SU-DHL-6 (cell line): ENCODE results near the gene PRSS50.

Experiments
- H2AFZ ChIP-seq: fragments of 200-600 bp; sonication (generic); 2 replicates; pipeline ENCODE4 v1.6.1; 2014; ENCODE audit warnings: low read depth, mild to moderate bottlenecking, moderate library complexity, mixed read lengths, antibody characterized with exemption, low read length; ENCODE audit not compliant: severe bottlenecking
- H3F3A ChIP-seq: fragments of 200-600 bp; shearing (Covaris generic); 2 replicates; pipeline ENCODE4 v1.6.0; 2016; ENCODE audit warnings: antibody characterized with exemption, mild to moderate bottlenecking; ENCODE audit not compliant: insufficient read depth
- H3K27ac ChIP-seq: fragments of 200-600 bp; sonication (generic); 2 replicates; pipeline ENCODE4 v1.5.1; 2016; ENCODE audit warnings: low read depth, mild to moderate bottlenecking, low read length, moderate library complexity, mixed read lengths
- H3K27me3 ChIP-seq: fragments of 200-600 bp; sonication (generic), shearing (Covaris generic); 2 replicates; pipeline ENCODE4 v1.6.0; 2014; ENCODE audit warnings: mild to moderate bottlenecking, low read length
- H3K36me3 ChIP-seq: fragments of 200-600 bp; sonication (generic); 2 replicates; pipeline ENCODE4 v1.6.1; 2014; ENCODE audit warnings: mild to moderate bottlenecking, low read length, mixed read lengths
- H3K4me2 ChIP-seq: fragments of 300-600, 200-600 bp; shearing (Covaris generic), sonication (generic); 2 replicates; pipeline ENCODE4 v1.6.0; 2014; ENCODE audit warnings: low read length, low read depth, mild to moderate bottlenecking; ENCODE audit not compliant: poor library complexity, severe bottlenecking
- H3K4me3 ChIP-seq: fragments of 200-600 bp; sonication (generic); 2 replicates; pipeline ENCODE4 v1.5.1; 2014; ENCODE audit warnings: antibody characterized with exemption, low read length, mild to moderate bottlenecking, mixed read lengths; ENCODE audit not compliant: insufficient read depth, poor library complexity, severe bottlenecking
- H3K79me2 ChIP-seq: fragments of 200-600 bp; sonication (generic); 2 replicates; pipeline ENCODE4 v1.6.1; 2014; ENCODE audit warnings: mild to moderate bottlenecking, low read length, moderate library complexity; ENCODE audit not compliant: insufficient read depth
- H3K9ac ChIP-seq: fragments of 200-600 bp; sonication (generic); 2 replicates; pipeline ENCODE4 v1.7.0; 2014; ENCODE audit warnings: mild to moderate bottlenecking, low read length
- H3K9me2 ChIP-seq: fragments of 200-600 bp; sonication (generic); replicated peaks from 2 replicates; pipeline ENCODE4 v1.6.1; 2014; ENCODE audit warnings: low read length; ENCODE audit not compliant: insufficient read depth
- H3K9me3 ChIP-seq: fragments of 200-600 bp; sonication (generic); 2 replicates; pipeline ENCODE4 v1.6.1; 2014; ENCODE audit warnings: low read length, mixed read lengths; ENCODE audit not compliant: insufficient read depth
- H4K20me1 ChIP-seq: fragments of 200-600 bp; sonication (generic); 2 replicates; pipeline ENCODE4 v1.6.1; 2014; ENCODE audit warnings: low read depth, mild to moderate bottlenecking, antibody characterized with exemption, low read length, moderate library complexity, mixed read lengths
- EZH2phosphoT487 ChIP-seq: fragments of 200-600 bp; sonication (generic), shearing (Covaris generic); conservative IDR thresholded peaks from 2 replicates; pipeline ENCODE4 v1.6.1; 2018; ENCODE audit warnings: mild to moderate bottlenecking, antibody characterized with exemption, low read length, moderate library complexity, mixed read lengths
- TF ChIP-seq, protein P1 (sequence below): fragments of 200-600 bp; sonication (generic); IDR thresholded peaks from one replicate; pipeline ENCODE4 v1.5.1; 2017; ENCODE audit warnings: antibody characterized with exemption, mild to moderate bottlenecking, low read length, moderate library complexity; ENCODE audit not compliant: insufficient read depth, poor library complexity, severe bottlenecking

Gene PRSS50

DNA sequence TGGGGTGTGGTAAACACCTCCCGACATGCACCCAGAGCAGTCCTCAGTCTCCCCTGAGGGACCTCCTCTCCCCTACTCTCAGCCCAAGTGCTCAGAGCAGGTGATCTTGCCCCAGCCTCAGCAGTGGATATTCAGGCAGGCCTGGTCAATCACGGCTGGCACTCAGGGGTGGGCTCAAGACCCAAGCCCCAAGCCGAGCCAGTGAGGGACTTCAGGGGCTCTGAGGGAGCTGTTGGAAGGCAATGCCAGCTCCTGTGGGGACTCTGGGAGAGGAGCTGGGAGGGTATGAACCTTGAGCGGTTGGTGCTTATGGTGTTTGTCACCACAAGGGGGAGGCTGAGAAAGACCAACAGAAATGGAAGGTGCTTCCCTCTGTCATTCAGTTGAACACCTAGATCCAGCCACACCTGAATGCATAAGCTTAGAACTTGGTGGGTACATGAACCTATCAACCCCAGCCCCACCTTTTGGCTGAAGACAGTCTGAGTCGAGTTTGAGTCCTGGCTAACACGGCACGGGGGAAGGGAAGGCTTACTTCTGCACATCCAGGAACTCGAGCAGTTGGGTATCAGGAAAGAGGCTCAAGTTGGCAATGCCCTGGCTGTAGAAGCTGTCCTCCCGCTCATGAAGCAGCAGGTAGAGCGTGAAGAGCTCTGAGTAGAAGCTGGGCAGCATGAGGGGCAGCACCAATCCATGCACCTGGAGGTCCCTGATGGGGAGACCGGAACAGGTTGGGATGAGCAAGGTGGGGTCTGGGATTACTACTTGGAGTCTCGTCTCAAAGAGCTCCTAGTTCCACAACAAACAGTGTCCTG is 43.4 kb downstream of the PRSS50 start:
- Histone ChIP-seq H3K4me2 (no peak overlapping the region), H3K9ac (no peak overlapping the region), H3K27ac (no peak overlapping the region), H3K36me3 (no peaks in the 10 kb centered on the region), H3K9me2 (no peaks in the 10 kb centered on the region), H4K20me1 (no peaks in the 10 kb centered on the region), H3K79me2 (no peaks in the 10 kb centered on the region), H2AFZ (no peak overlapping the region), H3F3A (no peaks in the 10 kb centered on the region), H3K9me3 (no peaks in the 10 kb centered on the region), H3K27me3 (no peaks in the 10 kb centered on the region), H3K4me3 (no peak overlapping the region)
- no peak for TF ChIP-seq EZH2phosphoT487
- TF ChIP-seq, protein P1, sequence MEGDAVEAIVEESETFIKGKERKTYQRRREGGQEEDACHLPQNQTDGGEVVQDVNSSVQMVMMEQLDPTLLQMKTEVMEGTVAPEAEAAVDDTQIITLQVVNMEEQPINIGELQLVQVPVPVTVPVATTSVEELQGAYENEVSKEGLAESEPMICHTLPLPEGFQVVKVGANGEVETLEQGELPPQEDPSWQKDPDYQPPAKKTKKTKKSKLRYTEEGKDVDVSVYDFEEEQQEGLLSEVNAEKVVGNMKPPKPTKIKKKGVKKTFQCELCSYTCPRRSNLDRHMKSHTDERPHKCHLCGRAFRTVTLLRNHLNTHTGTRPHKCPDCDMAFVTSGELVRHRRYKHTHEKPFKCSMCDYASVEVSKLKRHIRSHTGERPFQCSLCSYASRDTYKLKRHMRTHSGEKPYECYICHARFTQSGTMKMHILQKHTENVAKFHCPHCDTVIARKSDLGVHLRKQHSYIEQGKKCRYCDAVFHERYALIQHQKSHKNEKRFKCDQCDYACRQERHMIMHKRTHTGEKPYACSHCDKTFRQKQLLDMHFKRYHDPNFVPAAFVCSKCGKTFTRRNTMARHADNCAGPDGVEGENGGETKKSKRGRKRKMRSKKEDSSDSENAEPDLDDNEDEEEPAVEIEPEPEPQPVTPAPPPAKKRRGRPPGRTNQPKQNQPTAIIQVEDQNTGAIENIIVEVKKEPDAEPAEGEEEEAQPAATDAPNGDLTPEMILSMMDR = no peak

DNA sequence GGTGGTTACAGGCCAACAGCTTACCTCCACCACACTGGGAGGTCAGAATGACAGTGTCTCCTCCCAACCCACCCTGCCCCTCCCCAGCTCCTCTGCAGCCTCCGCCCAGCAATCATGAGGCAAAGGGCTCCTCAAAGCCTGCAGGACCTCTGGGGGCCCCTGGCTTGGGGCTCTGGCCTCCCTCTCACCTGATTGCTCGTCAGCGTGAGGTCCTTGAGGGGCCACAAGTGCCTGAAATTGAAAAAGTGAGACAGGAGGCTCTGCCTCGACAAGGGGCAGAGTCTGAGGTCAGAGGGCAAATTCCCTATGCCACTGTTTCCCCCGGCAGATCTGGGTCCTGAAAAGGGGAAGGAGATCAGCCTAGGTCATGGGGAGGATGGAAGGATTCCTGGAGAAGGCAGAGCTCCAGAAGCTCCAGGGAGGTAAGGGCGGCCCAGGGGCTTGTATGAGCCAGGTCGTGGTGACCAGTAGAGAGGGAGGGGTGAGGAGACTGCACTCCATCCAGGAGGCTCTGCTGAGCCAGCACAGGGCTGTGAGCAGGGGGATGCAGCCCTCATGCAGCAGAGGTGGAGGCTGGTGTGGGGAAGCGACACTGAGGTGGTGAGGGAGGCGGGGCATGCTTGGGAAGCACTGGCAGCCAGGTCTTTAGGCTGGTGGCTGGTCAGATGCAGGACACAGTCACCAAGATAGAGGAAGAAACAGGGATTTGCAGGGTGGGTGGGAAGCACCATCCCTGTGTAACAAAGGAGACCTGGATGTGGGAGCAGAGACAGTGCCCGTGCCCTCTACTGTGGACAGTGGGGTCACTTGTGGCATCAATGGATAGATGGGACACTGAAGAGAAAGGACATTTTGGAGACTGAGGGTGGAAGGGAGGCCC is 44.3 kb downstream of the PRSS50 start:
- H3K9ac ChIP-seq = no peak overlapping the region
- H3K4me3 ChIP-seq = no peak overlapping the region
- no peaks in the 10 kb centered on the region for H3F3A ChIP-seq
- no peaks in the 10 kb centered on the region for H3K36me3 ChIP-seq
- H2AFZ ChIP-seq = no peak overlapping the region
- no peaks in the 10 kb centered on the region for H3K9me3 ChIP-seq
- H3K9me2 ChIP-seq = no peaks in the 10 kb centered on the region
- no peak overlapping the region for H3K27ac ChIP-seq
- H3K4me2 ChIP-seq = no peak overlapping the region
- no peaks in the 10 kb centered on the region for H3K79me2 ChIP-seq
- no peaks in the 10 kb centered on the region for H4K20me1 ChIP-seq
- TF ChIP-seq, protein P1 = no peak
- TF ChIP-seq EZH2phosphoT487 = no peak
- no peaks in the 10 kb centered on the region for H3K27me3 ChIP-seq

DNA sequence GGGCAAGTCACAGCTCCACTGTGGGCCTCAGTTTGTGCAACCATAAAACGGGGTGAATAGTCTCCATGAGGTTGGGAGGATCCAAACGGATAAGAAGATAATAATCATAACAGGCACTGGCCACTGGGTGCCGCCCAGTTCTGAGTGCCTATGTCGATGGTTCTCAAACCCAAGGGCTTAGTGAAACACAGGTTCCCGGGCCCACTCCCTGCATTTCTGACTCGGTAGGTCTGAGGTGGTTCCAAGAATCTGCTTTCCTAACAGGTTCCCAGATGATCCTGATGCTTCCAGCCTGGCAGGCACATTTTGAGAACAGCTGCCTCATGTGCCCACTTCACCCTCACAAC is 45.3 kb downstream of the PRSS50 start:
- H3K79me2 ChIP-seq = no peaks in the 10 kb centered on the region
- no peaks in the 10 kb centered on the region for H3F3A ChIP-seq
- H3K4me2 ChIP-seq = no peak overlapping the region
- H3K27ac ChIP-seq = no peak overlapping the region
- no peaks in the 10 kb centered on the region for H3K27me3 ChIP-seq
- no peak overlapping the region for H2AFZ ChIP-seq
- no peaks in the 10 kb centered on the region for H3K9me3 ChIP-seq
- TF ChIP-seq, protein P1 = no peak
- TF ChIP-seq EZH2phosphoT487 = no peak
- no peak overlapping the region for H3K4me3 ChIP-seq
- no peak overlapping the region for H3K9ac ChIP-seq
- H4K20me1 ChIP-seq = no peaks in the 10 kb centered on the region
- no peaks in the 10 kb centered on the region for H3K36me3 ChIP-seq
- H3K9me2 ChIP-seq = no peaks in the 10 kb centered on the region
